A549 (cell line): ENCODE measurements around the gene ACKR4.

Source experiments
- CBX2 ChIP-seq: fragments of 200-600 bp; sonication (generic); IDR thresholded peaks from 2 replicates; pipeline ENCODE4 v1.6.1; 2016; ENCODE audit warnings: low read depth, mild to moderate bottlenecking, borderline replicate concordance
- CTCF ChIP-seq: fragments of >200 bp; sonication (Bioruptor Twin); formaldehyde crosslinking; IDR thresholded peaks from 3 replicates; pipeline ENCODE4 v1.5.1; 2016
- SREBF2 ChIP-seq: fragments of 450-650 bp; IDR thresholded peaks from 2 replicates; pipeline ENCODE4 v1.6.1; 2014; ENCODE audit warnings: mild to moderate bottlenecking, moderate library complexity
- TF ChIP-seq, protein P1 (sequence below): fragments of 150-350 bp; IDR thresholded peaks from 2 replicates; pipeline ENCODE4 v1.6.1; 2014; ENCODE audit warnings: low read depth, mild to moderate bottlenecking, low read length

DNA sequence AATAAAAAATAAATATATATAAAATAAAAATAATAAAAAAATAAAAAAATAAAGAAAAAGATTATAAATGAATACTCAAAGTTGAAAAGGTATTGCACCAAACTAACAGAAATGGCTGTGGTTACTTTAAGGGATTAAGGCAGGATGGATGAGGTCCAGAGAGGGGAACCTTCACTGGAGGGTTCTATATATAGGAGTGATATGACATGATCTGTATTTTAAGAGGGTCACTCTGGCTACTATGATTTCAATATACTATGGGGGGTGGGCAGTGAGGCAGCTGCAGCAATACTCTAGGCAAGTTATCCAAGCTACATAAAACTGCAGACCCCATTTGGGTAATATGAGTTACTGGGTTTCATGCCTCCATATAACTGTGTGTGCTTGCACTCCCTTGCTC is 38.0 kb downstream of the ACKR4 start:
- no peak for TF ChIP-seq CTCF
- no peak for TF ChIP-seq SREBF2
- no peak for TF ChIP-seq CBX2
- TF ChIP-seq, protein P1, sequence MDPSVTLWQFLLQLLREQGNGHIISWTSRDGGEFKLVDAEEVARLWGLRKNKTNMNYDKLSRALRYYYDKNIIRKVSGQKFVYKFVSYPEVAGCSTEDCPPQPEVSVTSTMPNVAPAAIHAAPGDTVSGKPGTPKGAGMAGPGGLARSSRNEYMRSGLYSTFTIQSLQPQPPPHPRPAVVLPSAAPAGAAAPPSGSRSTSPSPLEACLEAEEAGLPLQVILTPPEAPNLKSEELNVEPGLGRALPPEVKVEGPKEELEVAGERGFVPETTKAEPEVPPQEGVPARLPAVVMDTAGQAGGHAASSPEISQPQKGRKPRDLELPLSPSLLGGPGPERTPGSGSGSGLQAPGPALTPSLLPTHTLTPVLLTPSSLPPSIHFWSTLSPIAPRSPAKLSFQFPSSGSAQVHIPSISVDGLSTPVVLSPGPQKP: no peak
